ENCODE data around the gene USP6NL. TPM values are rescaled to one million over a fixed set of nuclear protein-coding genes. Genes with fewer than 3 reads are reported as not detected.

Gene USP6NL
- total and polyA plus RNA-seq, 10 of the 15 experiments (the other 5 are each of a cell fraction or from before 2014, with no cell fraction given), result 4.0 to 27.7 (median 18.2) TPM

DNA sequence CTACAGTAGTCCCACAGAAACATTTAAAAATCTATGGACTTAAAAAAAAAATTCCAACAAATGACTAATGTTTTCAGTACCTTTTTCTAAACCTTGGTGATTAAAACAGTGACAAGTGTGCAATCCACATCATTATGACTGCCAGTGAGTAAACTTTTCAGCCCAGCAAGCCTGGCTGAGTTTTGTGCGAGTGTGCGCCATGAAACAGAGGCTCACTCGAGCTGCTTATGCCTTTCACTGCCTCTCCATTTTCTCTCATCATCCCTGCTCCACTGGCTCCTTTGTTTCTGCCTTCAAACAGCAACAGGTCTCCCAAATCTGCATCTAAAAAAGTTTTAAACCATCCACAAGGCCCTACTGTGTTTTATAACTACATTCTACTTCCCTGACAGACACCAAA is 105.8 kb downstream of the USP6NL start (continued):
- TF ChIP-seq, protein P1, sequence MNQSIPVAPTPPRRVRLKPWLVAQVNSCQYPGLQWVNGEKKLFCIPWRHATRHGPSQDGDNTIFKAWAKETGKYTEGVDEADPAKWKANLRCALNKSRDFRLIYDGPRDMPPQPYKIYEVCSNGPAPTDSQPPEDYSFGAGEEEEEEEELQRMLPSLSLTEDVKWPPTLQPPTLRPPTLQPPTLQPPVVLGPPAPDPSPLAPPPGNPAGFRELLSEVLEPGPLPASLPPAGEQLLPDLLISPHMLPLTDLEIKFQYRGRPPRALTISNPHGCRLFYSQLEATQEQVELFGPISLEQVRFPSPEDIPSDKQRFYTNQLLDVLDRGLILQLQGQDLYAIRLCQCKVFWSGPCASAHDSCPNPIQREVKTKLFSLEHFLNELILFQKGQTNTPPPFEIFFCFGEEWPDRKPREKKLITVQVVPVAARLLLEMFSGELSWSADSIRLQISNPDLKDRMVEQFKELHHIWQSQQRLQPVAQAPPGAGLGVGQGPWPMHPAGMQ (IDR thresholded peaks at IDR 0.05; ENCODE audit: borderline replicate concordance), result no peak
- TF ChIP-seq RAD51 (IDR thresholded peaks at IDR 0.05) (no peak), WRNIP1 (IDR thresholded peaks at IDR 0.05; ENCODE audit: borderline replicate concordance, low read depth, low read length) (no peak), EZH2 (IDR thresholded peaks at IDR 0.05; ENCODE audit: borderline replicate concordance, control insufficient read depth, low read depth, low read length) (no peak), YY1 (IDR thresholded peaks at IDR 0.05; ENCODE audit: low read depth, low read length) (0 out of 2 replicates have a peak, but pooled peaks have one; percentile 30), NFIC (IDR thresholded peaks at IDR 0.05; ENCODE audit: low read depth, low read length) (peak; percentile 77; the same call in 1 of the 2 replicates), CREM (IDR thresholded peaks at IDR 0.05; ENCODE audit: low read depth) (peak; percentile 55; the same call in 1 of the 2 replicates), RUNX3 (IDR thresholded peaks at IDR 0.05; ENCODE audit: low read length) (peak; percentile 21; the same call in 1 of the 2 replicates), HDAC2 (IDR thresholded peaks at IDR 0.05) (no peak), KDM1A (IDR thresholded peaks at IDR 0.05; ENCODE audit: borderline replicate concordance) (no peak), CHD2 (IDR thresholded peaks at IDR 0.05; ENCODE audit: borderline replicate concordance, low read depth, low read length) (no peak), NFYA (IDR thresholded peaks at IDR 0.05; ENCODE audit: borderline replicate concordance, low read depth, low read length) (no peak), SMAD5 (IDR thresholded peaks at IDR 0.05; ENCODE audit: low read depth) (no peak), SUZ12 (IDR thresholded peaks at IDR 0.05; ENCODE audit: unreplicated experiment) (no peak), ZNF207 (IDR thresholded peaks at IDR 0.05; ENCODE audit: borderline replicate concordance) (no peak), MEF2B (IDR thresholded peaks at IDR 0.05; ENCODE audit: partially characterized antibody, poor library complexity, severe bottlenecking) (no peak), NR2C1 (IDR thresholded peaks at IDR 0.05) (no peak), IKZF1 (conservative IDR thresholded peaks at IDR 0.05) (no peak)
- TF ChIP-seq, protein P2, sequence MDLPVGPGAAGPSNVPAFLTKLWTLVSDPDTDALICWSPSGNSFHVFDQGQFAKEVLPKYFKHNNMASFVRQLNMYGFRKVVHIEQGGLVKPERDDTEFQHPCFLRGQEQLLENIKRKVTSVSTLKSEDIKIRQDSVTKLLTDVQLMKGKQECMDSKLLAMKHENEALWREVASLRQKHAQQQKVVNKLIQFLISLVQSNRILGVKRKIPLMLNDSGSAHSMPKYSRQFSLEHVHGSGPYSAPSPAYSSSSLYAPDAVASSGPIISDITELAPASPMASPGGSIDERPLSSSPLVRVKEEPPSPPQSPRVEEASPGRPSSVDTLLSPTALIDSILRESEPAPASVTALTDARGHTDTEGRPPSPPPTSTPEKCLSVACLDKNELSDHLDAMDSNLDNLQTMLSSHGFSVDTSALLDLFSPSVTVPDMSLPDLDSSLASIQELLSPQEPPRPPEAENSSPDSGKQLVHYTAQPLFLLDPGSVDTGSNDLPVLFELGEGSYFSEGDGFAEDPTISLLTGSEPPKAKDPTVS (IDR thresholded peaks at IDR 0.05; ENCODE audit: low read depth, low read length), result no peak
- TF ChIP-seq, protein P3, sequence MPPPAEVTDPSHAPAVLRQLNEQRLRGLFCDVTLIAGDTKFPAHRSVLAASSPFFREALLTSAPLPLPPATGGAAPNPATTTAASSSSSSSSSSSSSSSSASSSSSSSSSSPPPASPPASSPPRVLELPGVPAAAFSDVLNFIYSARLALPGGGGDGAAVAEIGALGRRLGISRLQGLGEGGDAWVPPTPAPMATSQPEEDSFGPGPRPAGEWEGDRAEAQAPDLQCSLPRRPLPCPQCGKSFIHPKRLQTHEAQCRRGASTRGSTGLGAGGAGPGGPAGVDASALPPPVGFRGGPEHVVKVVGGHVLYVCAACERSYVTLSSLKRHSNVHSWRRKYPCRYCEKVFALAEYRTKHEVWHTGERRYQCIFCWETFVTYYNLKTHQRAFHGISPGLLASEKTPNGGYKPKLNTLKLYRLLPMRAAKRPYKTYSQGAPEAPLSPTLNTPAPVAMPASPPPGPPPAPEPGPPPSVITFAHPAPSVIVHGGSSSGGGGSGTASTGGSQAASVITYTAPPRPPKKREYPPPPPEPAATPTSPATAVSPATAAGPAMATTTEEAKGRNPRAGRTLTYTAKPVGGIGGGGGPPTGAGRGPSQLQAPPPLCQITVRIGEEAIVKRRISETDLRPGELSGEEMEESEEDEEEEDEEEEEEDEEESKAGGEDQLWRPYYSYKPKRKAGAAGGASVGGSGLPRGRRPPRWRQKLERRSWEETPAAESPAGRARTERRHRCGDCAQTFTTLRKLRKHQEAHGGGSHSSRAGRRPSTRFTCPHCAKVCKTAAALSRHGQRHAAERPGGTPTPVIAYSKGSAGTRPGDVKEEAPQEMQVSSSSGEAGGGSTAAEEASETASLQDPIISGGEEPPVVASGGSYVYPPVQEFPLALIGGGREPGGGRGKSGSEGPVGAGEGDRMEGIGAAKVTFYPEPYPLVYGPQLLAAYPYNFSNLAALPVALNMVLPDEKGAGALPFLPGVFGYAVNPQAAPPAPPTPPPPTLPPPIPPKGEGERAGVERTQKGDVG (CRISPR knock-in tag; IDR thresholded peaks at IDR 0.05), result no peak
- TF ChIP-seq, protein P4, sequence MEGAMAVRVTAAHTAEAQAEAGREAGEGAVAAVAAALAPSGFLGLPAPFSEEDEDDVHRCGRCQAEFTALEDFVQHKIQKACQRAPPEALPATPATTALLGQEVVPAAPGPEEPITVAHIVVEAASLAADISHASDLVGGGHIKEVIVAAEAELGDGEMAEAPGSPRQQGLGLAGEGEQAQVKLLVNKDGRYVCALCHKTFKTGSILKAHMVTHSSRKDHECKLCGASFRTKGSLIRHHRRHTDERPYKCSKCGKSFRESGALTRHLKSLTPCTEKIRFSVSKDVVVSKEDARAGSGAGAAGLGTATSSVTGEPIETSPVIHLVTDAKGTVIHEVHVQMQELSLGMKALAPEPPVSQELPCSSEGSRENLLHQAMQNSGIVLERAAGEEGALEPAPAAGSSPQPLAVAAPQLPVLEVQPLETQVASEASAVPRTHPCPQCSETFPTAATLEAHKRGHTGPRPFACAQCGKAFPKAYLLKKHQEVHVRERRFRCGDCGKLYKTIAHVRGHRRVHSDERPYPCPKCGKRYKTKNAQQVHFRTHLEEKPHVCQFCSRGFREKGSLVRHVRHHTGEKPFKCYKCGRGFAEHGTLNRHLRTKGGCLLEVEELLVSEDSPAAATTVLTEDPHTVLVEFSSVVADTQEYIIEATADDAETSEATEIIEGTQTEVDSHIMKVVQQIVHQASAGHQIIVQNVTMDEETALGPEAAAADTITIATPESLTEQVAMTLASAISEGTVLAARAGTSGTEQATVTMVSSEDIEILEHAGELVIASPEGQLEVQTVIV (IDR thresholded peaks at IDR 0.05; ENCODE audit: borderline replicate concordance, partially characterized antibody), result no peak
- TF ChIP-seq, protein P5, sequence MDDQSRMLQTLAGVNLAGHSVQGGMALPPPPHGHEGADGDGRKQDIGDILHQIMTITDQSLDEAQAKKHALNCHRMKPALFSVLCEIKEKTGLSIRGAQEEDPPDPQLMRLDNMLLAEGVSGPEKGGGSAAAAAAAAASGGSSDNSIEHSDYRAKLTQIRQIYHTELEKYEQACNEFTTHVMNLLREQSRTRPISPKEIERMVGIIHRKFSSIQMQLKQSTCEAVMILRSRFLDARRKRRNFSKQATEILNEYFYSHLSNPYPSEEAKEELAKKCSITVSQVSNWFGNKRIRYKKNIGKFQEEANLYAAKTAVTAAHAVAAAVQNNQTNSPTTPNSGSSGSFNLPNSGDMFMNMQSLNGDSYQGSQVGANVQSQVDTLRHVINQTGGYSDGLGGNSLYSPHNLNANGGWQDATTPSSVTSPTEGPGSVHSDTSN (IDR thresholded peaks at IDR 0.05; ENCODE audit: insufficient replicate concordance, low read depth, low read length), result peak; percentile 52

All from GM12878 (cell line).